Heart right ventricle (tissue), 16 donors: ENCODE results near the gene HMCN2. TPM values are rescaled to one million over a fixed set of nuclear protein-coding genes. Genes with fewer than 3 reads are reported as not detected.

Experiments
- ATAC-seq, 8 donors: fragments of 200-7000 bp; cut with Tn5 transposase; one replicate each; pipeline ENCODE4 v1.9.1; 2020; ENCODE audit warnings: mild to moderate bottlenecking in 8 of 8, moderate library complexity in 8 of 8, moderate number of reproducible peaks in 1 of 8
- DNase-seq, 2 donors: peaks; one replicate each; pipeline ENCODE4 v3.0.0-alpha.2; 2020
- H3K27ac ChIP-seq, 10 donors: fragments of 200-600 bp; sonication (generic) in 2 of 10; one replicate each; pipeline versions ENCODE4 v1.5.0 to v1.8.0; 2020 to 2022; ENCODE audit warnings: mild to moderate bottlenecking in 3 of 10
- H3K27me3 ChIP-seq, 7 donors: fragments of 200-600 bp; one replicate each; pipeline ENCODE4 v1.8.0; 2021 to 2022; ENCODE audit warnings: mild to moderate bottlenecking in 2 of 7
- H3K36me3 ChIP-seq, 9 donors: fragments of 200-600 bp; sonication (generic) in 1 of 9; one replicate each; pipeline versions ENCODE4 v1.5.0 to v1.8.0; 2020 to 2022; ENCODE audit warnings: mild to moderate bottlenecking in 2 of 9
- H3K4me1 ChIP-seq, 9 donors: fragments of 200-600 bp; sonication (generic) in 1 of 9; one replicate each; pipeline versions ENCODE4 v1.5.0 to v1.8.0; 2020 to 2022; ENCODE audit warnings: mild to moderate bottlenecking in 4 of 9
- H3K4me3 ChIP-seq, 10 donors: fragments of 200-600 bp; sonication (generic) in 2 of 10; one replicate each; pipeline versions ENCODE4 v1.5.0 to v1.8.0; 2020 to 2022; ENCODE audit warnings: mild to moderate bottlenecking in 7 of 10, moderate library complexity in 2 of 10
- H3K9me3 ChIP-seq, 11 donors: fragments of 200-600 bp in 10 of 11; sonication (generic) in 2 of 11; one replicate each; pipeline versions ENCODE4 v1.5.0 to v1.8.0; 2013 to 2022; ENCODE audit warnings: mild to moderate bottlenecking in 2 of 11, control low read depth in 1 of 11, moderate library complexity in 1 of 11
- CTCF ChIP-seq, 9 donors: fragments of 200-600 bp; sonication (generic) in 2 of 9; IDR thresholded peaks; one replicate each; pipeline versions ENCODE4 v1.5.0 to v1.8.0; 2021 to 2022; ENCODE audit warnings: antibody characterized with exemption in 9 of 9, mild to moderate bottlenecking in 5 of 9, moderate library complexity in 1 of 9
- WGBS, 2 donors: extraction: QIAGEN DNeasy Blood & Tissue Kit; methylation state at CpG; one replicate each; pipeline ENCODE4 v1.1.7; 2013; ENCODE audit warnings: inconsistent platforms in 1 of 2; 5-methylcytosine and 5-hydroxymethylcytosine counted together
- intact Hi-C, 10 donors: fragments of 100-400 bp; cut with DNase I; formaldehyde crosslinking; loops; one replicate each; pipeline versions ENCODE4 v1.11.1 to v1.14.2; 2022
- polyA plus RNA-seq, 2 donors: library from polyadenylated mRNA; stranded (reverse); fragments of 200-250 nt; gene quantifications; one replicate each; pipeline ENCODE4 v1.2.3, GENCODE V29; 2013
- total RNA-seq, 10 donors: library from RNA; stranded (reverse); fragmentation: NEBNext Ultra II Directional in 3 of 10; extraction: Animal tissue kit (Norgen Biotek cat#: 25700) in 3 of 10; gene quantifications; one replicate each; pipeline versions ENCODE4 v1.2.1 to v1.2.4, GENCODE V29; 2021 to 2023
- donor health status: Arrhythmogenic right ventricular cardiomyopathy.
- donor health status: ischemic (EF 13 %, LVEDD 7.1; RV severe dilation, severe dysfunction).
- donor health status: healthy with polysubstance abuse.
- donor health status: DM: no; HTN: yes; CAD: no.
- donor health status: DM: no; HTN: no; CAD: no.
- donor health status: ischemic (EF 25% LVEDD 6.9; RV normal size, moderate dysfunction).
- donor health status: ischemic (EF 25% LVEDD 5.7; RV mildly dilated, moderate dysfunction).
- donor health status: healthy.
- donor health status: DM: yes; HTN: yes; CAD: no.
- donor health status: Ischemic cardiomyopathy.
- donor health status: ischemic (EF 35%, LVEDD 5.7; RV mildly dilated, moderate dysfunction).
- donor health status: nonischemic (EF 11% LVEDD 7.7; RV severe dilation, severe dysfunction).
- donor health status: DM: yes; HTN: yes; CAD: no.
- donor health status: PGD.
- donor health status: ischemic (EF 29% LVEDD 5.4; RV normal size, mild dysfunction).
- donor health status: nonischemic (EF 23%, LVEDD 6.1; RV moderate dilation, normal function).

HMCN2 gene
- total and polyA plus RNA-seq, 12 donors = 2.6 to 10.2 (median 4.9) TPM

GRCh38 chr9:130382096-130382495, 116.5 kb downstream of the HMCN2 start:
- Histone ChIP-seq H3K36me3 (peaks cover 0 to 15% (median 0%) of the 10 kb centered on the region in 9 donors), H3K9me3 (no peaks in the 10 kb centered on the region), H3K4me3 (no peak overlapping the region), H3K27me3 (peaks cover 0 to 6% (median 0%) of the 10 kb centered on the region in 7 donors), H3K27ac (no peak overlapping the region), H3K4me1 (no peaks in the 10 kb centered on the region)
- WGBS, 2 donors = 82 to 84% methylated on average over 18 of the region's 18 CpGs
- intact Hi-C loops = no loop called here
- TF ChIP-seq CTCF (IDR thresholded peaks at IDR 0.05) = no peak
- ATAC-seq (no peak), DNase-seq (no peak)

GRCh38 chr9:130382636-130383349, 117.2 kb downstream of the HMCN2 start:
- H3K4me1 ChIP-seq = no peaks in the 10 kb centered on the region
- no peak overlapping the region for H3K27ac ChIP-seq
- no peak for DNase-seq
- WGBS, 2 donors = 89 to 90% methylated on average over 20 of the region's 20 CpGs
- intact Hi-C loops = no loop called here
- TF ChIP-seq CTCF (IDR thresholded peaks at IDR 0.05) = no peak
- peaks cover 0 to 6% (median 0%) of the 10 kb centered on the region in 7 donors for H3K27me3 ChIP-seq
- no peak for ATAC-seq
- H3K36me3 ChIP-seq = peaks cover 0 to 15% (median 0%) of the 10 kb centered on the region in 9 donors
- H3K9me3 ChIP-seq = no peaks in the 10 kb centered on the region
- H3K4me3 ChIP-seq = no peak overlapping the region

DNA sequence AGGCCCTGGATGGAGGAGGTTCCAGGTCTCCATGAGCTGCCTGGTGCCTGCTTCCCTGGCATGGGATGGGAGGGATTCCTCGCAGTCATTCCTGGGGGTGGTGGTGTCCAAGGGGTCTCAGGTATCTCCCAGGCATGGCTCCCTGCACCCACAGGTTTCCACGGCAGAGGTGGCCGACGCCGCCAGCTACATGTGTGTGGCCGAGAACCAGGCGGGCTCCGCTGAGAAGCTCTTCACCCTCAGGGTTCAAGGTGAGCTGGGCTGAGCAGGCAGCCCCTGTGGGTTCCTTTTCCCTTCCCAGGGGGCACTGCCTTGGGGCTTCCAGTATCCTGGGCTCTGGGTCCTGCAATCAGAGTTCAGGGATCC, 117.8 kb downstream of the HMCN2 start:
- H3K36me3 ChIP-seq = peaks cover 0 to 15% (median 0%) of the 10 kb centered on the region in 9 donors
- H3K27ac ChIP-seq = no peak overlapping the region
- no peak overlapping the region for H3K4me3 ChIP-seq
- 91 to 94% methylated on average over 8 of the region's 8 CpGs for WGBS, 2 donors
- TF ChIP-seq CTCF (IDR thresholded peaks at IDR 0.05) = no peak
- DNase-seq = no peak
- no peaks in the 10 kb centered on the region for H3K9me3 ChIP-seq
- ATAC-seq = no peak
- peaks cover 0 to 6% (median 0%) of the 10 kb centered on the region in 7 donors for H3K27me3 ChIP-seq
- intact Hi-C loops = no loop called here
- no peaks in the 10 kb centered on the region for H3K4me1 ChIP-seq

DNA sequence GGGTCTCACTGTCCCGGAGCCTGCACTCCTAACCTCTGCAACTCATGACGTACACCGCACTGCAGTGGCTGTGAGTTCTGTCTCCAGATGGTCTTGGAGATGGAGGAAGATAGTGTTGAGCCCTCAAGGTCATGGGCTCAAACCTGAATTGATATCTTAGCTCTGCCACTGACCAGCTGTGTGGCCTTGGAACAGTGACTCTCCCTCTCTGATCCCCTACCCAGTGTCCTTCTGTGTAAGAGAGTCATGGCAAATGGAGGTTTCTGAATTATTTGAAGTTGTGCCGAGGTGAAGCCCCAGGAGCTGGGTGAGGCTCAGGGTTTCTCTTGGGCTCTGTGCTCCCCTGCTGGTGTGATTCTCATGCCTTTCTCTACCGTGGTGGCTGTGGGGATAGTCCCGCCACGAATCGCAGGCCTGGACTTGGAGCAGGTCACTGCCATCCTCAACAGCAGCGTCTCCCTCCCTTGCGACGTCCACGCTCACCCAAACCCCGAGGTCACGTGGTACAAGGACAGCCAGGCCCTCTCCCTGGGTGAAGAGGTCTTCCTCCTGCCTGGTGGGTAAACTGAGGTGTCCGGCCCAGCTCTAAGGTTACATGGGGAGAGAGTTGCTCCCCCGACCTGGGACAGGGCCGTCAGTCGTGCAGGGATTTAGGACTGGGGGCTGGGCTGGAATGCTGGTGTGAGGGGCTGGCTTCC, 118.6 kb downstream of the HMCN2 start:
- peaks cover 0 to 6% (median 0%) of the 10 kb centered on the region in 7 donors for H3K27me3 ChIP-seq
- DNase-seq = no peak
- no peak overlapping the region for H3K27ac ChIP-seq
- H3K9me3 ChIP-seq = no peaks in the 10 kb centered on the region
- 84 to 86% methylated on average over 18 of the region's 18 CpGs for WGBS, 2 donors
- no peak for TF ChIP-seq CTCF (IDR thresholded peaks at IDR 0.05)
- no peak overlapping the region for H3K4me3 ChIP-seq
- intact Hi-C loops = no loop called here
- no peak for ATAC-seq
- H3K4me1 ChIP-seq = no peaks in the 10 kb centered on the region
- peaks cover 0 to 15% (median 0%) of the 10 kb centered on the region in 9 donors for H3K36me3 ChIP-seq
